K562 (cell line): ENCODE measurements around the gene CRY2. TPM values are rescaled to one million over a fixed set of nuclear protein-coding genes. Genes with fewer than 3 reads are reported as not detected.

Source experiments
- ARID1B ChIP-seq: fragments of 450-650 bp; IDR thresholded peaks from 2 replicates; pipeline ENCODE4 v1.6.1; 2016; ENCODE audit warnings: antibody characterized with exemption, mild to moderate bottlenecking, inconsistent platforms
- CREB5 ChIP-seq: fragments of 250-450 bp; sonication (Bioruptor Pico); IDR thresholded peaks from 2 replicates; pipeline ENCODE4 v1.5.0; 2020; ENCODE audit warnings: mild to moderate bottlenecking
- CTBP1 ChIP-seq: fragments of 450-650 bp; IDR thresholded peaks from 2 replicates; pipeline ENCODE4 v1.6.1; 2016; ENCODE audit warnings: borderline replicate concordance
- DPF2 ChIP-seq: fragments of 450-650 bp; IDR thresholded peaks from 2 replicates; pipeline ENCODE4 v1.6.1; 2016
- HNRNPUL1 ChIP-seq: fragments of 200-400 bp; formaldehyde crosslinking; IDR thresholded peaks from 2 replicates; pipeline ENCODE4 v1.6.1; 2017; ENCODE audit warnings: low read length
- POLR3A ChIP-seq: IDR thresholded peaks from 2 replicates; pipeline ENCODE4 v1.6.1; 2011; ENCODE audit warnings: borderline replicate concordance, mild to moderate bottlenecking, moderate library complexity; ENCODE audit not compliant: insufficient read length, insufficient read depth; ENCODE audit errors: extremely low read depth
- PPARD ChIP-seq: fragments of 250-450 bp; sonication (Bioruptor Pico); IDR thresholded peaks from 2 replicates; pipeline ENCODE4 v1.8.0; 2022; ENCODE audit warnings: inconsistent platforms, mild to moderate bottlenecking, moderate library complexity
- REST ChIP-seq, 2 experiments: fragments of 450-650 bp; formaldehyde crosslinking in 1 of 2; IDR thresholded peaks; 2 replicates each; pipeline versions ENCODE4 v1.4.0 to v1.6.1; 2014 to 2020; ENCODE audit warnings: mild to moderate bottlenecking in 2 of 2, borderline replicate concordance in 1 of 2, low read depth in 1 of 2
- SIN3A ChIP-seq, 2 experiments: fragments of 150-350 bp in 1 of 2; IDR thresholded peaks; 2 replicates each; pipeline ENCODE4 v1.6.1; 2011 to 2016; ENCODE audit warnings: borderline replicate concordance in 2 of 2, low read depth in 2 of 2, low read length in 2 of 2, mild to moderate bottlenecking in 2 of 2, moderate library complexity in 2 of 2; ENCODE audit not compliant: control insufficient read depth in 1 of 2
- SMAD1 ChIP-seq: fragments of 150-350 bp; IDR thresholded peaks from 2 replicates; pipeline ENCODE4 v1.6.1; 2014; ENCODE audit warnings: low read length, low read depth; ENCODE audit not compliant: partially characterized antibody
- TCF3 ChIP-seq: sonication (generic); formaldehyde crosslinking; IDR thresholded peaks from 2 replicates; pipeline ENCODE4 v1.4.0; 2020; ENCODE audit warnings: mild to moderate bottlenecking, missing genetic modification reagents
- TCFL5 ChIP-seq: fragments of 250-450 bp; sonication (Bioruptor Pico); conservative IDR thresholded peaks from 2 replicates; pipeline ENCODE4 v1.6.1; 2021; ENCODE audit warnings: mild to moderate bottlenecking, moderate library complexity, matching md5 sums
- TEAD2 ChIP-seq: fragments of 450-650 bp; IDR thresholded peaks from 2 replicates; pipeline ENCODE4 v1.6.1; 2016; ENCODE audit warnings: missing genetic modification characterization, control low read depth, missing compliant biosample characterization
- XRCC3 ChIP-seq: fragments of 450-650 bp; IDR thresholded peaks from 2 replicates; pipeline ENCODE4 v1.6.1; 2017; ENCODE audit warnings: mild to moderate bottlenecking, moderate library complexity
- ZBTB12 ChIP-seq: fragments of 250-450 bp; sonication (Bioruptor Pico); IDR thresholded peaks from 2 replicates; pipeline ENCODE4 v1.4.0; 2020
- ZNF217 ChIP-seq: sonication (generic); formaldehyde crosslinking; IDR thresholded peaks from 2 replicates; pipeline ENCODE4 v1.8.0; 2022; ENCODE audit warnings: mild to moderate bottlenecking, missing genetic modification reagents
- ZNF444 ChIP-seq: fragments of 250-450 bp; sonication (Bioruptor Pico); IDR thresholded peaks from 2 replicates; pipeline ENCODE4 v1.4.0; 2020; ENCODE audit warnings: mild to moderate bottlenecking, moderate library complexity
- ZNF445 ChIP-seq: fragments of 250-450 bp; sonication (Bioruptor Pico); IDR thresholded peaks from 2 replicates; pipeline ENCODE4 v1.4.0; 2020; ENCODE audit warnings: low read depth, mild to moderate bottlenecking, moderate library complexity
- polyA plus RNA-seq, 8 experiments: library from polyadenylated mRNA; depleted of rRNA in 4 of 8; stranded (reverse) in 5 of 8; unstranded in 3 of 8; fragments of >200 nt; fragmentation: Nextera tagmentation in 2 of 8; fragmentation: Illumina TruSeq in 1 of 8; extraction: Ambion mirVana in 2 of 8; extraction: Trizol in 1 of 8; gene quantifications; 2 replicates each; pipeline versions ENCODE4 v1.2.1 to v1.2.3, GENCODE V29; 2011 to 2014; ENCODE audit warnings: inconsistent platforms in 1 of 8, missing spikeins in 1 of 8
- total RNA-seq, 7 experiments: library from RNA; depleted of rRNA in 6 of 7; stranded (reverse); fragments of >200 nt in 6 of 7; fragmentation: Illumina TruSeq in 2 of 7; extraction: Trizol in 2 of 7; gene quantifications; 2 replicates each; pipeline versions ENCODE4 v1.2.1 to v1.2.3, GENCODE V29; 2011 to 2021; ENCODE audit warnings: low replicate concordance in 1 of 7

Gene CRY2
- total and polyA plus RNA-seq, 9 of the 15 experiments (the other 6 are each of a cell fraction or from before 2014, with no cell fraction given) = 2.3 to 23.9 (median 14.8) TPM

GRCh38 chr11:45904309-45904915, 57.1 kb downstream of the CRY2 start (continued):
- TF ChIP-seq ZBTB12 (CRISPR knock-in tag) = no peak
- peak; percentile 19; the same call in 1 of the 2 replicates for TF ChIP-seq CTBP1
- TF ChIP-seq SIN3A (IDR thresholded peaks at IDR 0.05; ENCODE audit: borderline replicate concordance in 2 of 2, control insufficient read depth in 1 of 2, low read depth in 2 of 2, low read length in 2 of 2) = peak in 1 of 2 experiments; percentile 69; a peak in 1 of 4 replicates
- TF ChIP-seq TCFL5 = no peak
- no peak for TF ChIP-seq POLR3A
- TF ChIP-seq CREB5 (CRISPR knock-in tag) = no peak
- no peak for TF ChIP-seq HNRNPUL1
- peak; percentile 89 for TF ChIP-seq TCF3 (CRISPR knock-in tag)
- no peak for TF ChIP-seq ZNF444
- no peak for TF ChIP-seq TEAD2
- TF ChIP-seq XRCC3 = no peak
- no peak for TF ChIP-seq PPARD (CRISPR knock-in tag)
- no peak for TF ChIP-seq SMAD1
- TF ChIP-seq DPF2 = peak; percentile 73
- TF ChIP-seq ARID1B = peak; percentile 84
- no peak for TF ChIP-seq ZNF445 (CRISPR knock-in tag)
- TF ChIP-seq REST (IDR thresholded peaks at IDR 0.05; ENCODE audit: borderline replicate concordance) = no peak
- no peak for TF ChIP-seq REST (CRISPR knock-in tag; IDR thresholded peaks at IDR 0.05; ENCODE audit: low read depth)
- no peak for TF ChIP-seq ZNF217
